Left lobe of liver (tissue), 2 donors: Measurements from ENCODE around the gene AMBRA1. TPM values are rescaled to one million over a fixed set of nuclear protein-coding genes. Genes with fewer than 3 reads are reported as not detected.

Experiments used
- ATAC-seq: fragments of 200-7000 bp; cut with Tn5 transposase; one replicate; pipeline ENCODE4 v1.9.1; 2020; ENCODE audit warnings: mild to moderate bottlenecking, moderate library complexity
- DNase-seq: peaks from one replicate; pipeline ENCODE4 v3.0.0-alpha.2; 2020; ENCODE audit warnings: low spot score
- total RNA-seq: library from RNA; stranded (reverse); gene quantifications from one replicate; pipeline ENCODE4 v1.2.1, GENCODE V29; 2021
- donor health status: DM: no; HTN: no; CAD: no; lungs with moderate emphysema.
- donor health status: DM: no; HTN: yes; CAD: no.

The AMBRA1 gene
- total RNA-seq, 1 donor from 2014 or later, result 14.7 TPM

GRCh38 chr11:46408407-46408986 is 185.3 kb downstream of the AMBRA1 start:
- ATAC-seq (peak; percentile 14), DNase-seq (no peak)

DNA sequence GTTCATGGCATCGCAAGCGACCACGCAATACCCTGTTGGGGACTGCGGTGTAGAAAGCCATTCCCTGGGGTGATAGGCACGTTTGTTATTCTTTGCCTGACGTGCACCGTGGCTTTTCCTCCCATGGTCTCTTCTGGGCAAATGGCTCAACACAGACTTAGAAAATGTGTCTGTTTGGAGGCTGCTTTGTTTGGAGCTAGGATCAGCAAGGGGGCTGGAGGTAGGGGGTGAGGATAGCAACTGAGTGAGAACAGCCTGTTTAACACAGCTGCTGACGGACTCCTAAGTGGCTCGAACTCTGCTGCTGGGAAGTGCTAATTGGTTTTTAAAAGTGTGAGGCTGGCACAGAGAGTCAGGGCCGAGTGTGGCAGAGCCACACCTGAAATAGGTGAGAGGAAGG is 186.2 kb downstream of the AMBRA1 start:
- no peak for DNase-seq
- no peak for ATAC-seq

DNA sequence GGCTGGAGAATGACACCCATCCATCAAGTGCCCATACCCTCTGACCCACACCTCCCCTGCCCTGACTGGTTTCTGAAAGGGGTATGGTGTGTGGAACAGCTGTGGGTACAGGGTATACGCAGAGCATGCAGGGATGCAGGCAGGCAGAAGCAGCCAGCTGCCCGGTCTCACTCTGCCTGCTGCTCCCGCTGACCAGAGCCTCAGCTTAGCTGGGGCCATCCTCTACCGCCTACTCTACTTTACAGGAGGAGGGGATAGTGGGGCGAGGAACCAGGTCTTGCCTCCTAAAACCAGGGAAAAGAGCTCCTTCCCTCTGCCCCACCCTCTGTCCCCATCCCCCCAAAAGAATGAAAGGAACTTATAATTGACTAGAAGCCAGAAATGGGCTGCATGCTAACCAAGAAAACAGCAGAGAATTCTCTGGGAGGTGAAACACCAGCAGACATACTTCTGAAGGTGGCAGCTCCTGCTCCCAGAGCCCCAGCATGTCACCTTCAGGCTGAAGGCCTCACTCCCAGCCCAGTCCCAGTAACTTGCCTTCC is 189.3 kb downstream of the AMBRA1 start:
- ATAC-seq, result no peak

GRCh38 chr11:46402957-46403902 is 190.6 kb downstream of the AMBRA1 start:
- no peak for DNase-seq

More for the DNA sequence above, 189.3 kb downstream of the AMBRA1 start:
- no peak for DNase-seq

DNA sequence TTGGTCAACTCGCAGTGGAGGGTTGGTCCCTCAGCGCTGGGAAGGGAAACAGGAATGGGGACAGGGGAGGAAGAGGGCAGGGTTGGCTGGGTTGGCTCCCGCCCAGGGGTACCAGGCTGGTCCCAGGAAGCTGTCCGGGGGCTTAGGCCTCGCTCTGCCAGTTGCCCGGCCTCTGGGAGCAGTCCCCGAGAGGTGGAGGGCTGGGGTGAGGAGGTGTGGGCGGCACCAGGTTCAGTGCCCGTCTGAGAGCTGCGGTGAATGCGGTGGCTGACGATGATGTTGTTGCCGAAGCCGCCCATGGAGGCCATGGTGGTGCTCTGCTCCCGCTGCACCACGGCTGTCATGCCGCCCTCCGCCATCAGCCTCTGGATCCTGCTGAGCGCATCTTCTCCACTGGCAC is 196.3 kb downstream of the AMBRA1 start:
- DNase-seq (no peak), ATAC-seq (no peak)

More at GRCh38 chr11:46402957-46403902, 190.6 kb downstream of the AMBRA1 start:
- no peak for ATAC-seq

GRCh38 chr11:46393759-46394158 is 200.1 kb downstream of the AMBRA1 start:
- ATAC-seq, result no peak

DNA sequence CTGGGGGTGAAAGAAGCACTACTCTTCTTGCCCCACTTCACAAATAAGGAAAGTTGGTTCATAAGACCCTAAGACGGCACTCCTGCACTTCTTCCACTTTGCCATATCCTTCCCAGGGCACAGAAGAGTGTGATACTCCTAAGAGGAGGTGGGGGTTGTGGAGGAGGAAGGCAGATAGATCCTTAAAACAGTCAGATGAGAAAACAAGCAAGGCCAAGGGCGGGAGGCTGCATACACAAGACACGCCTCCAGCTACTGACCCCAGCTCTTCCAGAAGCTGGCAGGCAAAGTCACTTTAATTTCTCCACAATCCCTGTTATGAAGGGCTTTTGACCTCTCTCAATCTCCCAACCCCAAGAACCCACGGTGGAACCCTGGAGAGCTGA is 200.6 kb downstream of the AMBRA1 start:
- DNase-seq (no peak), ATAC-seq (no peak)

More at GRCh38 chr11:46393759-46394158, 200.1 kb downstream of the AMBRA1 start:
- no peak for DNase-seq

GRCh38 chr11:46392421-46393230 is 201.2 kb downstream of the AMBRA1 start:
- ATAC-seq (peak; percentile 94), DNase-seq (peak; percentile 93)

GRCh38 chr11:46391578-46392420 is 202.0 kb downstream of the AMBRA1 start, which contains the start of gene CHRM4:
Gene CHRM4 (minus strand): TSS chr11:46391776. CDS start chr11:46386557, 5,219 bp downstream.
- no peak for ATAC-seq
- no peak for DNase-seq

DNA sequence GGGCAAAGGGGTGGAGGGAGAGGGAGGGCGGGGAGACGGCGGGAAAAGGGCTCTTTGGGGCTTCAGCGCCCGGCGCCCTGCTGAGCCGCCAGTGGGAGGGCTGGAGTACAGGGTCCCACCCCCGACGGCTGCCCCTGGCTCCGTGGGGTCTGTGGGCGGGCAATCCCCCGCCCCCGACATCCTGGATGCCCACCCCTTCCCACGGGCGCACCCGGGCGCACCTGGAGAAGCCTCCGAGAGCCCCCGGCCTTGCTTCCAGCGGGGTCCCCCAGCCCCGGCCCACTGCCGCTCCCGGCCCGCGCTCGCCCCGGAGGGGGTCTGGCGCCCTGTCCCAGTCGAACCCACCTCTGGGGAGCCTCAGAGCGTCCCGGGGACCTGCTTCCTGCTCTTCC is 202.6 kb downstream of the AMBRA1 start:
- ATAC-seq (no peak), DNase-seq (no peak)

DNA sequence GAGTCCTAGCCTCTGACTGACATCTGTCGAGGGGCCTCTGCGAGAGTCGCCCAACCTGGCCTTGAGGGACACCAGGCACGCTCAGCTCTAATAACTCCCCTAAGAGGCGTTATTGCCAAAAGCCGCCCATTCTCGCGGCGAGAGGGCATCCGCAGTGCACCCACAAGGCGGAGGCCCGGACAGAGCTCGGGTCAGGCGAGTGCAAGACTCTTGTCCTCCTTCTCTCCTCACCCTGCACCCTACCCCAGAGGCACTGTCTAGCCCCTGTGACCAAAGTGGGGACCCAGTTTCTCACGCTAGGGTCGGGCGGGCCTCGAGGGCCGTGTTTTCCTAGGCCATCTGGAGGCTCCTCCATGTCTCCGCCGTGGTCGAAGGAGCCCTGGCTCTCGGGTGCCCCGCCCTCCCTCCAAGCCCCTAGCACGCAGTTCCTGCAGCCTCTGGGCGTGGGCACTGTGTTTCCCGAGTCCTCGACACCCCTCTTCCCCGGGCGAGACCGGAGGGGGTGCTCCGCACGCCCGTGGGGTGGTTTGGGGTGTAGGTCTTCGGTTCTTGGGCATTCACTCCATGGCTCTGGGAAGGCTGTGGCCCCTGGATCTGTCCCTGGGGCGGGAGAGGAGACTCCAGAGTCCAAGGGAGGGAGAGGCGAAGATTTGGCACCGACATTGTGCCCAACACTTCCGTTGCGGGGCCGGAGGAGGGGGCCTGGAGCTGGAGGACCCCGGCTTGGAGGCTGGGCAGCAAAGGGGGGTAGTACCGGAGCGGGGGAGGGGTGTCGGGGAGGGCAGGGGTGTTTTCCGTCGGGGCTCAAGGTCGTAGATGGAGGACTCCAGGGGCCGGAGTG is 203.3 kb downstream of the AMBRA1 start:
- DNase-seq, result no peak
- no peak for ATAC-seq

- DNase-seq, result peak; percentile 75
- ATAC-seq, result peak; percentile 73
Measured at GRCh38 chr11:46389450-46390330, 204.1 kb downstream of the AMBRA1 start.

- no peak for ATAC-seq
- DNase-seq, result no peak
Measured at GRCh38 chr11:46388619-46389449, 205.0 kb downstream of the AMBRA1 start.

DNA sequence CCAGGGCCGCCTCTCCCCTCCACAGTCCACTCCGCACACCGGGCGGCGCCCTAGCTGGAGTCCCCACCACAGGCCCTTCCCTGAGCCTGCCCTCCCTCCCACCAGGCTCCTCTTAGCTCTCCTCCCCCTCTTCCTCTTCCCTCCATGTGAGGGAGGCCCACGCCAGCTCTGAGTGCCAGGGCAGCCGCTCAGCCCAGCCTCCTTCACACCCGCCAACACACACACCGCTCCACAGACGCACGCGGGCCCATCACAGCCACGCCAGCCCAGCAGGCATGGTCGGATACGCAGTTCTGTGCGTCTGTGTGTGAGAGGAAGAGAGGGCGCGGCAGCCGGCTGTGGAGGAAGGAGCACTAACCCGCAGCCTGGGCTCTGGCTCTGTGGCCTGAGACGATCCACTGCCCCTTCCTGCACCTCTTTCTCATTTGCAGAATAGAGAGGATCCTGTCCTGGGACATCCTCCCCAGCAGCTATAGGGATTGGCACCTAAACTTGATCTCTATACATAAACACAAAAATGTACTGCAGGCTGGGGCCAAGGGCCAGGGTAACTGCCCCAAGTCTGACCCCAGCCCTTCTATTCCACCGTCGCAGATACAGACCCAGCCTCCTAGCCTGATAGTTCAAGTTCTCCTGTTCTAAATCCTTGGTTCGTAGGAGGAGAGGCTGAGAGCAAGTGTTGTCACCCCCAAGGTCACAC is 205.8 kb downstream of the AMBRA1 start:
- DNase-seq, result no peak
- ATAC-seq, result no peak

DNA sequence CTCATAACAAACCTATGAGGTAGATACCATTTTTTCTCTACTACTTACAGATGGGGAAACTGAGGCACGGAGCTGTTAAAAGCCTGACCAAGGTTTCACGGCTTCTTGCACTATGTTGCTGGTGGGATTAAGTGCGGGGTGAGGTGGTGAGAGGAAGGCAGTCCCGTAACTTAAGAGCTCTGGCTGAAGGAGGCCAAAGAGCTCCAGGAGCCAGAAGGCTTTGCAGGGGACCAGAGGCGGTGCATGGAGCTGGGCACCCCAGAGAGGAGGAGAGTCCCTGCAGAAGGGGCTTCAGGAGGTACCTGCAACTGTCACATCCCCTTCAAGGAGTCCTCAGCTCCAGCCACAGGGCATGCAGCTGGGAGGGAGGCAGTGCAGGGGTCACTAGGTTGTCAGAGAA is 206.4 kb downstream of the AMBRA1 start:
- ATAC-seq (no peak), DNase-seq (no peak)

GRCh38 chr11:46386674-46387073 is 207.1 kb downstream of the AMBRA1 start:
- DNase-seq (no peak), ATAC-seq (no peak)
